HepG2 (cell line): Measurements from ENCODE around the gene HTRA1. TPM values are rescaled to one million over a fixed set of nuclear protein-coding genes. Genes with fewer than 3 reads are reported as not detected.

ENCODE experiments used
- GABPB1 ChIP-seq: IDR thresholded peaks from 2 replicates; pipeline ENCODE4 v1.6.1; 2016; ENCODE audit warnings: mild to moderate bottlenecking, missing genetic modification reagents, moderate library complexity, missing compliant biosample characterization
- KAT7 ChIP-seq: IDR thresholded peaks from 2 replicates; pipeline ENCODE4 v1.6.1; 2018; ENCODE audit warnings: borderline replicate concordance, missing compliant biosample characterization
- PHF8 ChIP-seq: sonication (generic); formaldehyde crosslinking; IDR thresholded peaks from 2 replicates; pipeline ENCODE4 v1.5.0; 2020; ENCODE audit warnings: missing genetic modification reagents
- ZNF354B ChIP-seq: sonication (generic); formaldehyde crosslinking; IDR thresholded peaks from 2 replicates; pipeline ENCODE4 v1.8.0; 2022; ENCODE audit warnings: mild to moderate bottlenecking, missing genetic modification reagents
- ZNF407 ChIP-seq: sonication (generic); formaldehyde crosslinking; IDR thresholded peaks from one replicate; pipeline ENCODE4 v1.5.1; 2020; ENCODE audit warnings: mild to moderate bottlenecking, missing genetic modification reagents; ENCODE audit errors: not compliant biosample characterization
- ZNF841 ChIP-seq: sonication (generic); formaldehyde crosslinking; IDR thresholded peaks from 2 replicates; pipeline ENCODE4 v1.8.1; 2023; ENCODE audit warnings: missing genetic modification reagents, borderline replicate concordance
- polyA plus RNA-seq, 8 experiments: library from polyadenylated mRNA; depleted of rRNA in 3 of 8; stranded (reverse) in 7 of 8; unstranded in 1 of 8; fragments of >200 nt; fragmentation: Illumina TruSeq in 4 of 8; extraction: Trizol in 4 of 8; gene quantifications; 2 replicates each; pipeline versions ENCODE4 v1.2.1 to v1.2.3, GENCODE V29; 2011 to 2016; ENCODE audit warnings: low read depth in 4 of 8, missing spikeins in 1 of 8, mixed read lengths in 1 of 8; ENCODE audit not compliant: insufficient read depth in 1 of 8
- total RNA-seq, 5 experiments: library from RNA; depleted of rRNA; stranded (reverse); fragments of >200 nt; fragmentation: Illumina TruSeq; extraction: Trizol; gene quantifications; 2 replicates each; pipeline ENCODE4 v1.2.3, GENCODE V29; 2016; ENCODE audit warnings: low read depth in 1 of 5

Gene HTRA1
- total and polyA plus RNA-seq, 2 of the 13 experiments (the other 11 are each of a cell fraction or from before 2014, with no cell fraction given), result 0.11 to 0.40 TPM

GRCh38 chr10:122469848-122470247 is 8.5 kb downstream of the HTRA1 start (continued):
- no peak for TF ChIP-seq ZNF407 (CRISPR knock-in tag)
- TF ChIP-seq ZNF841 (CRISPR knock-in tag), result no peak
- TF ChIP-seq PHF8, result no peak
- no peak for TF ChIP-seq GABPB1 (CRISPR knock-in tag)
- TF ChIP-seq ZNF354B (CRISPR knock-in tag), result no peak
- no peak for TF ChIP-seq KAT7 (CRISPR knock-in tag)
